ENCODE results near the gene PFDN6.

DNA sequence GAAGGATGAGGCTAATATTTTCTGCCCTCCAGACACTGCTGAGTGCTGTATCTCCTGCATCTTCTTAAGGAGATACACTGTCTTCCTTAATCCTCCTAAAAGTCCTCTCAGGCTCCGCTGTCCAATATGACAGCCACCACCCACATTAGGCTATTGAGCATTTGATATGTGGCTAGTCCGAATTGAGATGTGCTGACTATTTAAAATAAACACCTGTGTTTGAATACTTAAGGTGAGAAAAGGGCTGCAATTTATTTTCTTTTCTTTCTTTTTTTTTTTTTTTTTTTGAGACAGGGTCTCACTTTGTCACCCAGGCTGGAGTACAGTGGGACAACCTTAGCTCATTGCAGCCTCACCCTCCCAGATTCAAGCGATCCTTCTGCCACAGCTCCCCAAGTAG lies 12.5 kb downstream of the PFDN6 start:
- TF ChIP-seq EZH2 (IDR thresholded peaks at IDR 0.05; ENCODE audit: low read length, unreplicated experiment) = no peak
- TF ChIP-seq, protein P1, sequence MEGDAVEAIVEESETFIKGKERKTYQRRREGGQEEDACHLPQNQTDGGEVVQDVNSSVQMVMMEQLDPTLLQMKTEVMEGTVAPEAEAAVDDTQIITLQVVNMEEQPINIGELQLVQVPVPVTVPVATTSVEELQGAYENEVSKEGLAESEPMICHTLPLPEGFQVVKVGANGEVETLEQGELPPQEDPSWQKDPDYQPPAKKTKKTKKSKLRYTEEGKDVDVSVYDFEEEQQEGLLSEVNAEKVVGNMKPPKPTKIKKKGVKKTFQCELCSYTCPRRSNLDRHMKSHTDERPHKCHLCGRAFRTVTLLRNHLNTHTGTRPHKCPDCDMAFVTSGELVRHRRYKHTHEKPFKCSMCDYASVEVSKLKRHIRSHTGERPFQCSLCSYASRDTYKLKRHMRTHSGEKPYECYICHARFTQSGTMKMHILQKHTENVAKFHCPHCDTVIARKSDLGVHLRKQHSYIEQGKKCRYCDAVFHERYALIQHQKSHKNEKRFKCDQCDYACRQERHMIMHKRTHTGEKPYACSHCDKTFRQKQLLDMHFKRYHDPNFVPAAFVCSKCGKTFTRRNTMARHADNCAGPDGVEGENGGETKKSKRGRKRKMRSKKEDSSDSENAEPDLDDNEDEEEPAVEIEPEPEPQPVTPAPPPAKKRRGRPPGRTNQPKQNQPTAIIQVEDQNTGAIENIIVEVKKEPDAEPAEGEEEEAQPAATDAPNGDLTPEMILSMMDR (conservative IDR thresholded peaks at IDR 0.05; ENCODE audit: low read depth, low read length) = no peak
